GM12892 (cell line): ENCODE measurements around the gene TNRC6C.

Experiments used
- POLR2A ChIP-seq: IDR thresholded peaks from 2 replicates; pipeline ENCODE4 v1.6.1; 2011; ENCODE audit warnings: low read depth, low read length, control low read depth
- POLR2AphosphoS5 ChIP-seq: IDR thresholded peaks from 2 replicates; pipeline ENCODE4 v1.6.1; 2011; ENCODE audit warnings: low read depth, low read length, control low read depth
- TAF1 ChIP-seq: IDR thresholded peaks from 2 replicates; pipeline ENCODE4 v1.6.1; 2011; ENCODE audit warnings: low read depth, mild to moderate bottlenecking, control low read depth, low read length, borderline replicate concordance

GRCh38 chr17:78151514-78152008 is 193.1 kb downstream of the TNRC6C start:
- TF ChIP-seq TAF1, result no peak
- TF ChIP-seq POLR2AphosphoS5, result no peak
- no peak for TF ChIP-seq POLR2A
